HCT116 (cell line): ENCODE results near the gene C9. TPM values are rescaled to one million over a fixed set of nuclear protein-coding genes. Genes with fewer than 3 reads are reported as not detected.

Source experiments
- ATAC-seq: fragments of 200-7000 bp; cut with Tn5 transposase; 2 replicates; pipeline ENCODE4 v1.9.1; 2020; ENCODE audit warnings: mild to moderate bottlenecking, moderate library complexity
- BruUV-seq: library from RNA; stranded (reverse); fragments of 400-500 nt; replicated peaks from 2 replicates; lab custom pipeline; 2021; lab: Mats Ljungman, UMichigan
- CTCF ChIA-PET: fragments of 300-600 bp; sonication (Branson Sonifier 250); formaldehyde crosslinking; loops from one replicate; lab custom pipeline; 2021; ENCODE audit warnings: antibody characterized with exemption; lab: Charles Lee
- POLR2A ChIA-PET: fragments of 300-600, 350-600 bp; sonication (Branson Sonifier 250); formaldehyde crosslinking; loops from one replicate; lab custom pipeline; 2021; ENCODE audit warnings: antibody characterized with exemption; lab: Charles Lee
- RAD21 ChIA-PET, 2 experiments: fragments of 300-600 bp; sonication (Branson Sonifier 250); formaldehyde crosslinking; loops; one replicate each; lab custom pipeline; 2023; ENCODE audit warnings: low total read pairs in 2 of 2; ENCODE audit not compliant: uncharacterized antibody in 2 of 2, unreplicated experiment in 2 of 2, low non-redundant PET in 1 of 2; lab: Charles Lee
- DNase-seq: peaks from one replicate; pipeline ENCODE4 v3.0.0-alpha.2; 2010; ENCODE audit warnings: low read depth, low spot score
- H2AFZ ChIP-seq: fragments of 200-600 bp; shearing (Covaris generic), sonication (generic); 2 replicates; pipeline ENCODE4 v1.6.1; 2017; ENCODE audit warnings: low read depth, mixed run types, mixed read lengths, antibody characterized with exemption, low read length; ENCODE audit not compliant: poor library complexity, severe bottlenecking
- H3K27ac ChIP-seq: 2 replicates; pipeline ENCODE4 v1.5.1; 2012; ENCODE audit warnings: low read depth, low read length
- H3K27me3 ChIP-seq: fragments of 200-600 bp; sonication (generic); 2 replicates; pipeline ENCODE4 v1.6.1; 2016; ENCODE audit warnings: mixed run types, low read length, mixed read lengths; ENCODE audit not compliant: insufficient read depth
- H3K36me3 ChIP-seq, 2 experiments: fragments of 200-500 bp in 1 of 2; fragments of 200-600 bp in 1 of 2; sonication (Bioruptor generic) in 1 of 2; sonication (generic) in 1 of 2; 2 replicates each; pipeline versions ENCODE4 v1.5.1 to v1.6.1; 2014 to 2016; ENCODE audit warnings: low read length in 2 of 2, inconsistent platforms in 1 of 2, mixed read lengths in 1 of 2, mixed run types in 1 of 2; ENCODE audit not compliant: insufficient read depth in 2 of 2, control insufficient read depth in 1 of 2
- H3K4me1 ChIP-seq, 2 experiments: fragments of 200-600 bp in 1 of 2; sonication (generic) in 1 of 2; 2 replicates each; pipeline versions ENCODE4 v1.5.1 to v1.6.1; 2012 to 2017; ENCODE audit warnings: low read length in 2 of 2, inconsistent platforms in 1 of 2, mild to moderate bottlenecking in 1 of 2, mixed read lengths in 1 of 2, mixed run types in 1 of 2, moderate library complexity in 1 of 2; ENCODE audit not compliant: insufficient read depth in 2 of 2, control insufficient read depth in 1 of 2
- H3K4me2 ChIP-seq: fragments of 200-600 bp; sonication (generic); 2 replicates; pipeline ENCODE4 v1.6.1; 2017; ENCODE audit warnings: mixed run types, low read length, mixed read lengths
- H3K4me3 ChIP-seq, 2 experiments: fragments of 200-600 bp in 1 of 2; sonication (generic) in 1 of 2; replicated peaks in 1 of 2; 2 replicates each; pipeline ENCODE4 v1.5.1; 2011 to 2016; ENCODE audit warnings: low read length in 2 of 2, control low read depth in 1 of 2, low read depth in 1 of 2, mild to moderate bottlenecking in 1 of 2, mixed read lengths in 1 of 2, mixed run types in 1 of 2
- H3K79me2 ChIP-seq: fragments of 200-600 bp; sonication (generic); 2 replicates; pipeline ENCODE4 v1.6.1; 2017; ENCODE audit warnings: mild to moderate bottlenecking, mixed run types, low read length, moderate library complexity, mixed read lengths; ENCODE audit not compliant: insufficient read depth
- H3K9ac ChIP-seq: fragments of 200-600 bp; sonication (generic); 2 replicates; pipeline ENCODE4 v1.6.1; 2016; ENCODE audit warnings: low read length, mixed read lengths
- H3K9me2 ChIP-seq: fragments of 200-600 bp; sonication (generic), shearing (Covaris generic); 2 replicates; pipeline ENCODE4 v1.6.1; 2017; ENCODE audit warnings: mixed run types, mild to moderate bottlenecking, moderate library complexity; ENCODE audit not compliant: insufficient read depth
- H3K9me3 ChIP-seq, 2 experiments: fragments of 200-500 bp in 1 of 2; fragments of 200-600 bp in 1 of 2; sonication (Bioruptor generic) in 1 of 2; sonication (generic) in 1 of 2; 2 replicates each; pipeline ENCODE4 v1.6.1; 2014 to 2017; ENCODE audit warnings: low read length in 2 of 2, mixed read lengths in 2 of 2, inconsistent platforms in 1 of 2, low read depth in 1 of 2, mild to moderate bottlenecking in 1 of 2, mixed run types in 1 of 2, moderate library complexity in 1 of 2; ENCODE audit not compliant: control insufficient read depth in 1 of 2, insufficient read depth in 1 of 2
- H4K20me1 ChIP-seq: fragments of 200-600 bp; sonication (generic), shearing (Covaris generic); 2 replicates; pipeline ENCODE4 v1.6.1; 2017; ENCODE audit warnings: mixed run types, mild to moderate bottlenecking, moderate library complexity; ENCODE audit not compliant: insufficient read depth
- CBX3 ChIP-seq: IDR thresholded peaks from 2 replicates; pipeline ENCODE4 v1.6.1; 2012; ENCODE audit warnings: low read depth
- RAD21 ChIP-seq: IDR thresholded peaks from 2 replicates; pipeline ENCODE4 v1.6.1; 2012; ENCODE audit warnings: low read depth, mild to moderate bottlenecking
- SIN3A ChIP-seq: IDR thresholded peaks from 2 replicates; pipeline ENCODE4 v1.6.1; 2012; ENCODE audit warnings: low read depth
- SRF ChIP-seq: IDR thresholded peaks from 2 replicates; pipeline ENCODE4 v1.6.1; 2012; ENCODE audit warnings: low read depth
- ZFX ChIP-seq: fragments of 450-650 bp; IDR thresholded peaks from 2 replicates; pipeline ENCODE4 v1.6.1; 2017
- intact Hi-C: fragments of 100-400 bp; cut with micrococcal nuclease; formaldehyde crosslinking; loops from 2 replicates; pipeline ENCODE4 v1.10.0; 2022
- total RNA-seq: library from RNA; stranded (reverse); gene quantifications from one replicate; pipeline ENCODE4 v1.2.1, GENCODE V29; 2021; ENCODE audit not compliant: unreplicated experiment

C9 gene
- total RNA-seq, 1 experiment from 2014 or later, result 0.34 TPM

DNA sequence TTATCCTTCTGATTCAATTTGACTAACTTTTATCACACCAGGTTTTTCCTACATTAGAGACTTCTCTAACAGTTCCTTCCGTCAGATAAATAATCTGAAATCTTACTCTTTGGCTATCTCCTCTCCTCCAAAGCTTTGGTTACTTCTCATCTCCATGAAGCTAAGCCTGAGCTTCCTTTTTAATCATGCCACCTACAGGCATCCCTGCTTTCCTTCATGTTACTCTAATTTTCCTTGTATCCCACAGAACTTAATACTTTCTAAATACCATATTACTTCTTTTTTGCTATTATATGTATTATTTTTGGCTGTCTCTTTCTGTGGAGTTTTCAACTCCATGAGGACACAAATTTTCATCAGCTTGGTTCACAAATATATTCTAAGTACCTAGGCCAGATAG, 49.7 kb downstream of the C9 start:
- no peak overlapping the region for H3K4me3 ChIP-seq
- no peaks in the 10 kb centered on the region for H3K27me3 ChIP-seq
- ChIA-PET RAD21 (no interaction called here), POLR2A (no interaction called here), CTCF (interaction anchor here (0.8 to 2.8 kb wide), 2 partner anchors 40 to 62 kb away, joined by 3 to 8 read pairs; no protein-coding TSS in a partner anchor)
- TF ChIP-seq RAD21 (0 out of 2 replicates have a peak, but pooled peaks have one; percentile 15), SRF (no peak)
- BruUV-seq, result no TSS peak
- no peak overlapping the region for H2AFZ ChIP-seq
- H3K79me2 ChIP-seq, result no peaks in the 10 kb centered on the region
- DNase-seq (no peak), ATAC-seq (no peak)
- H3K9me3 ChIP-seq, result no peaks in the 10 kb centered on the region
- no peaks in the 10 kb centered on the region for H3K4me1 ChIP-seq
- H3K9ac ChIP-seq, result no peak overlapping the region
- no peaks in the 10 kb centered on the region for H4K20me1 ChIP-seq
- no peak overlapping the region for H3K27ac ChIP-seq
- H3K36me3 ChIP-seq, result no peaks in the 10 kb centered on the region
- intact Hi-C loops, result no loop called here
- no peak overlapping the region for H3K4me2 ChIP-seq
- no peaks in the 10 kb centered on the region for H3K9me2 ChIP-seq

DNA sequence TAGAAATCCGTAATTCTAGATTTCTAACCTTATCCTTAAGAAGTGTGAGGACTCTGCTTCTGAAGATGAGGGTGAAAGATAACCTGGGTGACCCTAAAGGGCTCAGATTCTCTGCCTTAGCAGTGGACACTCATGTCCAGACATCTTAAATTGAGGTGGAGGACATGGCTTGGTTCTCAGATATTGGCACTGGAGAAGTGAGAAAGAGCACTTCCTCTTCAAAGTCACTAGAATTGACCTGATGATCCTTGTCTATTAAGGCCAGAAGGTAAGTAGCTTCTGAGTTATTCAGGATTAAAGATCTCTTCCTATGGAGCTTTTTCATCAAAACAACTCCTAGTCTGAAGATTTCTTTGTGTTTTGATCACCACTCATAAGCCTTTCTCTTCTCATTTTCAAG, 54.8 kb downstream of the C9 start:
- Histone ChIP-seq H3K27ac (no peak overlapping the region), H2AFZ (no peak overlapping the region), H3K9ac (no peak overlapping the region), H3K79me2 (no peaks in the 10 kb centered on the region), H3K4me2 (no peak overlapping the region), H3K9me3 (no peaks in the 10 kb centered on the region), H3K4me1 (no peaks in the 10 kb centered on the region)
- no TSS peak for BruUV-seq
- no peak for DNase-seq
- TF ChIP-seq CBX3 (no peak), SIN3A (no peak), ZFX (no peak)
- TF ChIP-seq, all 23 proteins: peak for 0
- no peaks in the 10 kb centered on the region for H3K27me3 ChIP-seq
- H3K9me2 ChIP-seq, result no peaks in the 10 kb centered on the region
- no peaks in the 10 kb centered on the region for H4K20me1 ChIP-seq
- H3K4me3 ChIP-seq, result no peak overlapping the region
- ChIA-PET RAD21 (no interaction called here), CTCF (no interaction called here), POLR2A (no interaction called here)
- ATAC-seq, result no peak
- intact Hi-C loops, result loop anchor here (5.0 kb wide), 1 partner anchor 37 kb away; no protein-coding TSS in a partner anchor
- H3K36me3 ChIP-seq, result no peaks in the 10 kb centered on the region
